Head of caudate nucleus (tissue), 42 donors: ENCODE results near the gene U2AF2.

ENCODE experiments used
- DNase-seq, 42 donors: peaks; one replicate each; pipeline versions ENCODE4 v3.0.0 to v3.0.0-alpha.2; 2020 to 2021; ENCODE audit warnings: mixed read lengths in 7 of 42
- intact Hi-C: fragments of 100-400 bp; cut with DNase I; formaldehyde crosslinking; loops from one replicate; pipeline ENCODE4 v1.15.0; 2022

U2AF2 gene

DNA sequence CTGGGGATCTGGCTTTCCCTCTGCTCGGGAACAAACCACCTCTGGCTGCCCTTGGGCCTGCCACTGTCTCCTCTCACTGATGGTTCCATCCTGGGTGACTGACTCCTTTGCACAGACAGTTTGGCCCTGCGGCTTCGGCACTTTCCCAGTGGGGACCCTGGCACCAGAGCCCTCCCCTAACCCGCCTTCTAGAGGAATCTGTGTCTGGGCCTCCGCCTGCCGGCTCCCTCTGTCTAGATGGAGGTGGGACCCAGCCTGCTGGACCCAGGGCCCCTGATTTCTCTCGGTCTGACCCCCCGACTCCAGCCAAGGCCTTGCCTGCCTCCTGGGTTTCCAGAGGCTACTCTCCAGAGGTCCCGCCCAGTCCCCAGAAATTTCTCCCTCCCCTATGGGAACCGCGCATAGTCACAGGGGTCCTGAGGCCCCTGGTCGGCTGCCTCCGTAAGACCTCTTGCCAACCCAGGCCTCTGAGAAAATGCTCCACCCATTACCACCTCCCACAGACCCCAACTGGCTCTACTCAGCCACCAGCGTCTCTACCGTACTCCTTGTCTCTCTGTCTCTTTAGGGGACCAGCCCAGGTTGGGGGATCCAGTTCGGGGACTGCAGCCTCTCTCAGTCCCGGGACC is 4.1 kb upstream of the U2AF2 start:
- intact Hi-C loops = no loop called here
- DNase-seq = no peak

DNA sequence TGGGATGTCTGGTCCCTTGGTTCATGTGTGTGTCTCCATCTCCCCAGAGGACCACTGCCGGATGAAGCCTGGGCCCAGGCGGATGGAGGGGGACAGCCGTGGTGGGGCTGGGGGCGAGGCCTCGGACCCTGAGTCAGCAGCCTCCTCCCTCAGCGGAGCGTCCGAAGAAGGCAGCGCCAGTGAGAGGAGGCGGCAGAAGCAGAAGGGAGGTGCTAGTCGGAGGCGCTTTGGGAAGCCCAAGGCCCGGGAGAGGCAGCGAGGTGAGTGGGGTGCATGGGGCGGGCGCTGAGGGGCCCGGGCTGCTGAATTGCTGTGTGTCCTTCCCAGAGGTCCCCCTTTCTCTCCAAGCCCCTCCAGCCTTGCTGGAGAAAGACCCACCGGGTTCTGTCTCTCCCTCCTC is 3.6 kb upstream of the U2AF2 start:
- intact Hi-C loops = no loop called here
- DNase-seq = no peak

- intact Hi-C loops = no loop called here
- DNase-seq = no peak
Observed at GRCh38 chr19:55652311-55653128, 2.3 kb upstream of the U2AF2 start.

DNA sequence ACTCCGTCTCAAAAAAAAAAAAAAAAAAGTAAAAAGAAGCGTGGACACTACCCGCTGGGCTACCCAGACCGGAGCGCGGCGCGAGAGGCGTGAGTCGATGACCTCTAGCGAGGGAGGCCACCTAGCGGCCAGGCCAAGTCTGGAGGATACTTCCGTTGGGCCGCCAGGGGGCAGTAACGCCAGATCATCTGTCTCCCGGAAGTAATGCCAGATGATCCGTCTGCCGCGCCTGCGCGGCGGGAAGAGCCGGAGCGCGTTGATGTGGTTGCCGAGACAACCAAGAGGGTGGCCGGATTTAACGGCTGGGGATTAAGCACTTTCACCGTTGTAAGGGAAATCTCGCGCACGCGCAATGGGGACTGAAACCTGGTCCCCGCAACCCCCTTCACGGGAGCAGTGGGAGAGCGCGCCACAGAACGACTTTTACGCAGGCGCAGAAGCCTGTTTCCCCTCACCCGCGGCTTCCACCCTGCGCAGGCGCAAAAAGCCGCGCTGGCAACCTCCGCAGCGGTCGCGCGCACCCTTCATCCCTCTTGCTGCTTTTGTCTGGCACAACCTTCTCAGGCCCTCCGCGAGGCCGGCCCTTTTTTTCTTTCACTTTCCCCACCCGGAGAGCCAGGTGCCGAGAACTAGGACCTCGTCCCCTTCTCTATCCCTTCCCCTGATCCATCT is 1.0 kb upstream of the U2AF2 start:
- intact Hi-C loops = loop anchor here (2.0 kb wide), 1 partner anchor 21 kb away; the partner anchor contains the start of gene EPN1
- DNase-seq = peak; percentile 92 to 99 (median 98)

DNA sequence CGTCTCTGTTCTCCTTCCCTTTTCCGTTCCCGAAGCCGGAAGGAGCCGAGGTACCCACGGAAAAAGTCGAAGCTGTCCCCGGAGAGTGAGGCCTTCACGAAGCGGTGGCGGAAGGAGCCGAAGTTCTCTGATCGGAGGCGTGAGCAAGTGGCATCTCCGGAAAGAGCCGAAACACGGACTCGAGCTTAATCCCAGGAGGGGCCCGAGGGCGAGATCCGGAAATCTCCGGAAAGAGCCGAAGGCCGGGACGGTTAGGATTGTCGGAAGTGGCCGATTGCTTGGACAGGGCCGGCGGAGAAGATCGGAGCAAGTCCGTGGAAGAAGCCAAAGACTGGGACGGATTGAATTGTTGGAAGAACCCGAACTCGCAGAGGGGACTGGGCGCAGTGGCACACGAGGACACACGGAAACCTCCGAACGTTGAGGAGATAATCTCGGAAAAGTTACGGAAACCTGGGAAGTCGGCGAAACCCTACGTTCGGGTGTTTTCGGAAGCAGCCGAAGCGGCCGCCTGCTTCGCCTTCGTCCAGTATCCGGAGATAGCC is 440 bp upstream of the U2AF2 start:
- DNase-seq = peak; percentile 92 to 99 (median 98)
- intact Hi-C loops = loop anchor here (2.0 kb wide), 1 partner anchor 20 kb away; the partner anchor contains the start of gene EPN1

- no peak for DNase-seq
- intact Hi-C loops = loop anchor here (2.0 kb wide), 1 partner anchor 19 kb away; the partner anchor contains the start of gene EPN1
Observed at GRCh38 chr19:55655648-55656040, 809 bp downstream of the U2AF2 start.

DNA sequence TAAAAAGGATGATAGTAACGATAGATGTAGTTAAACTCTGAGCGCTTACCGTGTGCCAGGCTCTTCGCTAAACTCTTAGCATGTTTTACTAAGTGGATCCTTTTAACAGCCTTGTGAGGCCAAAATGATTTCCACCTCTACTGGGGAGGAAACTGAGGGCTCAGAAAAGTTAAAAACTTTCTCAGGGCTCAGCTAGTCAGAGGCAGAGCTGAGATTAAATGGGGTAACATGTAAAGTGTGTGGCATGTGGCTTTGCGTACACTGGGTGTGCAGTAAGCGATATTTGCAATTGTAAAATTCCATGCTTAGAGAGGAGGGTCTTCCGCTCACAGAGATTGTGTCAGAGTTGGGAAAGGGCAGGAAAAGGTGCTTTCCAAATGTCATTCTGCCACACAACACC is 1.7 kb downstream of the U2AF2 start:
- intact Hi-C loops = no loop called here
- no peak for DNase-seq

DNA sequence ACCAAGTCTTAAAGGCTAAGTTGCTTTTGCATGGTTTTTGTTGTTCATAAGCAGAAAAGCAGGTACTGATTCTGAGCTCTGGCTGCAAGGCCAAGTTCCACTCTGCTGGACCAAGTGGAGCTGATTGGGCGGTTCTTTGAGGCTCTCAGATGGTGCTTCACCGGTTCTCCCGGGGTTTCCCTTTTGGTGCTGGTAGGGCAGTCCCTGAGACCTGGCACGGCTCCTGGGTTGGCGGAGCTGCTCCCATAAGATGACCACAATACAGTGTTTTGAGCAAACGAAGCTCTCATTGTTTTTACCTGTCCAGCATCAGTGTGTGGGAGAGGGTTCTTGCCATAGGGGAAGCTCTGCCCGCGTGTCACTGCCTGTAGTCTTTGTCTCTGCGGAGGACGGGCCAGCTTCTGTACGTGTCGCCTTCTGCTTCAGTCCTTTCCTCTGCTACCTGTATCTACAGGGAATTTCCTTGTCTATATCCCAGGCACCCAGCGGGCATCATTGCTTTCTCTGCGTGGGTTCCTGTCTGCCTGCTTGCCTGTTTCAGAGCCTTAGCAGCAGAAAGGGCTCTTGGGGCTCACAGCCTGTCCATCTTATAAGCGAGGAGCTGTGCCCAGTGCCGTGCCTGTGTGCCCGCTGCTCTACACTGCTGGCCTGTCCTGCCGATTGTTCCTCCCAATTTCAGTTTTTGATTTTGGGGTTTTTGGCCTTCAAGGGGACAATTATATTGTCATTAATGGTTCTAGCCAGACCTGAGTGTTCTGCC is 2.3 kb downstream of the U2AF2 start:
- peak in 1 of 42 donors; percentile 21 for DNase-seq
- intact Hi-C loops = no loop called here

DNA sequence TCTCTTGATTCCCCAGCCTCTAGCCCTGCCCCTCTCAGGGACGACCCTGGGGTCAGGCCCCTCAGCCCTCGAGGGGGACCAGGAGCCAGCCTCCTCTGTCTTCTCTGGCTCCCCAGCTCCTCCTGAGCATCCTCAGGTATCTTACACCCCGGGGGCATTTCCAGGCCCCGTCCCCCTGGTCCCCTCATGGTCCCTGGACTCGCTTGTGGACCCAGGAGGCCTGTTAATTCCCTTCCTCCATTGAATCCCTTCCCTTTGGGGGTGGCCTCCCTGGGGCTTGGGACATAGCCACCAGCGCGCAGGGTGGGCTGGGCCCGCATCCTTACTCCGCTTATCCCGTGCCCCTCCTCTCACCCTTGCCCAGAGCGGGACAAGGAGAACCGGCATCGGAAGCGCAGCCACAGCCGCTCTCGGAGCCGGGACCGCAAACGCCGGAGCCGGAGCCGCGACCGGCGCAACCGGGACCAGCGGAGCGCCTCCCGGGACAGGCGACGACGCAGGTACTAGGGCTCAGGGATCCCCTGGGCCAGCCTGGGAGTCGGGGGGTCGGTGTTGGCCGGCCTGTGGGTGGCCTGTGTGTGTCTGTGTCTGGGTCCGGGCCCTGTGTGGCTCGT is 4.1 kb downstream of the U2AF2 start:
- no peak for DNase-seq
- intact Hi-C loops = no loop called here

DNA sequence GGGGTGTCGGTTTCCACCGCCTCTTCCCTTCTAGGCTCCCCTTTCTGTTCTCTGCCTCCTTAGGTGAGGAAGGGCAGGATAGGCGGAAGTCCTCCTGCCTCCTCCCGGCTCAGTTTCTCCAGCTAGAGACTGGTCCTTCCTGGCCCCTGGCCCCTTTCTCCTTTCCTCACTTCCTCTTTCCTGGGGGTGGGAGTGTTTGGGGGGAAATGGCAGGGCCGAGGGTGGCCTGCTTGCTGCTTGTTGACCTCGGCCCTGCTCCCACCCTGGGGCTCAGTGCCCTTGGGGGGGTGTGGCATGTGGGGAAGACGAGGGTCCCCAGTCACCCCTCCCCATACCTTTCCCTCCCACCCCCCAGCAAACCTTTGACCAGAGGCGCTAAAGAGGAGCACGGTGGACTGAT is 5.0 kb downstream of the U2AF2 start:
- intact Hi-C loops = no loop called here
- no peak for DNase-seq

GRCh38 chr19:55660404-55660803 is 5.6 kb downstream of the U2AF2 start:
- no peak for DNase-seq
- intact Hi-C loops = no loop called here

- DNase-seq = no peak
- intact Hi-C loops = no loop called here
Observed at GRCh38 chr19:55660991-55661390, 6.2 kb downstream of the U2AF2 start.

DNA sequence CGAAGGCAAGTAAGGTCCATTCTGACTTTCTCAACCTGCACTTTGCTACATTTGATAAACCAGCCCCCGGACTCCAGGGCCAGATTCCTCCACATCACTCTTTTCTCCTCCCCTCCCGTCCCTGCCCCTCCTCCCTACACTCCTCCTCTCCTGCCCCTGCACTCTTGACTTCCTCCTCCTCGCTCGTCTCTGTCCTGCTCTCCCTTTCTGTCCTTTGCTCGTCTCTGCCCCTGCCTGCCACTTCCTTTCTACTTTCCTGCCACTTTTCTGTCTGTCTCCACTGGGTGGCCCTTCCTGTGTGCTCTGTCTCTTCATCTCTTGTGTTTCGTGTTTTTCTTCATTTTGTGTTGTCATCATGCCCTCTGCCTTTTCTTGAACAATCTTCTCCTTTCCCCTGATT is 7.0 kb downstream of the U2AF2 start:
- intact Hi-C loops = no loop called here
- DNase-seq = no peak

DNA sequence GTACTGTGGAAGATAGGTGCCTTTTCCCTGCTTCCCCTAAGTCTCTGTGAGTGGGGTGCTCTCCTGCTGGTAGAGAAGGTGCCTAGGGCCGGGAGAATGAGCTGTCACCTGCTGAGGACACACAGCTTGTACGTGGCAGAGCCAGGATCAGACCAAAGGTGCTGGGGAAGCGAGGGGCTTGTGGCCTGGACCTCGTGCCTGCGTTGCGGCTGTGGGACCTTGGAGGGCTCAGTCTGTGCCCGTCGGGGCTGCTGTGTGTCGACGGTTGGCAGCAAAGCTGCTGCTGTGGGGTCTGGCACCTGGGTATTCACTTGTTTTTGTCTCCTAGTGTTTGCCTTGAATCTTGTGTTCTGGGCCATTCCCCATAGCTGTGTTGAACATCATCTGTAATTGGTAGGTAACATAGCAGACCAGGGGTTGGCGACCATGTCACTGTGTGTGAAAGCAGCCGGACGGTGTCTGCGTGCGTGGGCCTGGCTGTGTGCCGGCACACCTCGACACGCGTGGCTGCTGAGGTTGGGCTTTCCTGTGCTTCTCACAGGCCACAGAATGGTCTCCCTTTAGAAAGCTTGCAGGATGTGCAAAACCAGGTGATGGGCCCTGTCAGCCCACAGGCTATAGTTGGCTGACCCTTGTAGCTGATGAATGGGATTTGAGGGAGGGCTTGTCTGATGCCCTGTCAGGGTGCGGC is 9.2 kb downstream of the U2AF2 start:
- intact Hi-C loops = no loop called here

GRCh38 chr19:55666343-55667005 is 11.6 kb downstream of the U2AF2 start:
- no peak for DNase-seq
- intact Hi-C loops = no loop called here

More for the DNA sequence above, 9.2 kb downstream of the U2AF2 start:
- no peak for DNase-seq

GRCh38 chr19:55667006-55667381 is 12.2 kb downstream of the U2AF2 start:
- no peak for DNase-seq
- intact Hi-C loops = no loop called here

- intact Hi-C loops = no loop called here
- DNase-seq = peak in 7 of 42 donors; percentile 22 to 57 (median 39)
Observed at GRCh38 chr19:55667511-55667910, 12.7 kb downstream of the U2AF2 start.

- intact Hi-C loops = no loop called here
- peak; percentile 43 to 93 (median 74) for DNase-seq
Observed at GRCh38 chr19:55667958-55668357, 13.1 kb downstream of the U2AF2 start.
